HCT116 (cell line): ENCODE measurements around the gene CRACR2A. TPM values are rescaled to one million over a fixed set of nuclear protein-coding genes. Genes with fewer than 3 reads are reported as not detected.

Source experiments
- ATAC-seq: fragments of 200-7000 bp; cut with Tn5 transposase; 2 replicates; pipeline ENCODE4 v1.9.1; 2020; ENCODE audit warnings: mild to moderate bottlenecking, moderate library complexity
- BruUV-seq: library from RNA; stranded (reverse); fragments of 400-500 nt; replicated peaks from 2 replicates; lab custom pipeline; 2021; lab: Mats Ljungman, UMichigan
- CTCF ChIA-PET: fragments of 300-600 bp; sonication (Branson Sonifier 250); formaldehyde crosslinking; loops from one replicate; lab custom pipeline; 2021; ENCODE audit warnings: antibody characterized with exemption; lab: Charles Lee
- POLR2A ChIA-PET: fragments of 300-600, 350-600 bp; sonication (Branson Sonifier 250); formaldehyde crosslinking; loops from one replicate; lab custom pipeline; 2021; ENCODE audit warnings: antibody characterized with exemption; lab: Charles Lee
- RAD21 ChIA-PET, 2 experiments: fragments of 300-600 bp; sonication (Branson Sonifier 250); formaldehyde crosslinking; loops; one replicate each; lab custom pipeline; 2023; ENCODE audit warnings: low total read pairs in 2 of 2; ENCODE audit not compliant: uncharacterized antibody in 2 of 2, unreplicated experiment in 2 of 2, low non-redundant PET in 1 of 2; lab: Charles Lee
- DNase-seq: peaks from one replicate; pipeline ENCODE4 v3.0.0-alpha.2; 2010; ENCODE audit warnings: low read depth, low spot score
- H2AFZ ChIP-seq: fragments of 200-600 bp; shearing (Covaris generic), sonication (generic); 2 replicates; pipeline ENCODE4 v1.6.1; 2017; ENCODE audit warnings: low read depth, mixed run types, mixed read lengths, antibody characterized with exemption, low read length; ENCODE audit not compliant: poor library complexity, severe bottlenecking
- H3K27ac ChIP-seq: 2 replicates; pipeline ENCODE4 v1.5.1; 2012; ENCODE audit warnings: low read depth, low read length
- H3K27me3 ChIP-seq: fragments of 200-600 bp; sonication (generic); 2 replicates; pipeline ENCODE4 v1.6.1; 2016; ENCODE audit warnings: mixed run types, low read length, mixed read lengths; ENCODE audit not compliant: insufficient read depth
- H3K36me3 ChIP-seq, 2 experiments: fragments of 200-500 bp in 1 of 2; fragments of 200-600 bp in 1 of 2; sonication (Bioruptor generic) in 1 of 2; sonication (generic) in 1 of 2; 2 replicates each; pipeline versions ENCODE4 v1.5.1 to v1.6.1; 2014 to 2016; ENCODE audit warnings: low read length in 2 of 2, inconsistent platforms in 1 of 2, mixed read lengths in 1 of 2, mixed run types in 1 of 2; ENCODE audit not compliant: insufficient read depth in 2 of 2, control insufficient read depth in 1 of 2
- H3K4me1 ChIP-seq, 2 experiments: fragments of 200-600 bp in 1 of 2; sonication (generic) in 1 of 2; 2 replicates each; pipeline versions ENCODE4 v1.5.1 to v1.6.1; 2012 to 2017; ENCODE audit warnings: low read length in 2 of 2, inconsistent platforms in 1 of 2, mild to moderate bottlenecking in 1 of 2, mixed read lengths in 1 of 2, mixed run types in 1 of 2, moderate library complexity in 1 of 2; ENCODE audit not compliant: insufficient read depth in 2 of 2, control insufficient read depth in 1 of 2
- H3K4me2 ChIP-seq: fragments of 200-600 bp; sonication (generic); 2 replicates; pipeline ENCODE4 v1.6.1; 2017; ENCODE audit warnings: mixed run types, low read length, mixed read lengths
- H3K4me3 ChIP-seq, 2 experiments: fragments of 200-600 bp in 1 of 2; sonication (generic) in 1 of 2; replicated peaks in 1 of 2; 2 replicates each; pipeline ENCODE4 v1.5.1; 2011 to 2016; ENCODE audit warnings: low read length in 2 of 2, control low read depth in 1 of 2, low read depth in 1 of 2, mild to moderate bottlenecking in 1 of 2, mixed read lengths in 1 of 2, mixed run types in 1 of 2
- H3K79me2 ChIP-seq: fragments of 200-600 bp; sonication (generic); 2 replicates; pipeline ENCODE4 v1.6.1; 2017; ENCODE audit warnings: mild to moderate bottlenecking, mixed run types, low read length, moderate library complexity, mixed read lengths; ENCODE audit not compliant: insufficient read depth
- H3K9ac ChIP-seq: fragments of 200-600 bp; sonication (generic); 2 replicates; pipeline ENCODE4 v1.6.1; 2016; ENCODE audit warnings: low read length, mixed read lengths
- H3K9me2 ChIP-seq: fragments of 200-600 bp; sonication (generic), shearing (Covaris generic); 2 replicates; pipeline ENCODE4 v1.6.1; 2017; ENCODE audit warnings: mixed run types, mild to moderate bottlenecking, moderate library complexity; ENCODE audit not compliant: insufficient read depth
- H3K9me3 ChIP-seq, 2 experiments: fragments of 200-500 bp in 1 of 2; fragments of 200-600 bp in 1 of 2; sonication (Bioruptor generic) in 1 of 2; sonication (generic) in 1 of 2; 2 replicates each; pipeline ENCODE4 v1.6.1; 2014 to 2017; ENCODE audit warnings: low read length in 2 of 2, mixed read lengths in 2 of 2, inconsistent platforms in 1 of 2, low read depth in 1 of 2, mild to moderate bottlenecking in 1 of 2, mixed run types in 1 of 2, moderate library complexity in 1 of 2; ENCODE audit not compliant: control insufficient read depth in 1 of 2, insufficient read depth in 1 of 2
- H4K20me1 ChIP-seq: fragments of 200-600 bp; sonication (generic), shearing (Covaris generic); 2 replicates; pipeline ENCODE4 v1.6.1; 2017; ENCODE audit warnings: mixed run types, mild to moderate bottlenecking, moderate library complexity; ENCODE audit not compliant: insufficient read depth
- CEBPB ChIP-seq: IDR thresholded peaks from 2 replicates; pipeline ENCODE4 v1.6.1; 2012; ENCODE audit warnings: low read depth
- EGR1 ChIP-seq: IDR thresholded peaks from 2 replicates; pipeline ENCODE4 v1.6.1; 2012; ENCODE audit warnings: low read depth
- EZH2phosphoT487 ChIP-seq: fragments of 200-600 bp; IDR thresholded peaks from 2 replicates; pipeline ENCODE4 v1.6.1; 2018; ENCODE audit warnings: antibody characterized with exemption, borderline replicate concordance
- JUND ChIP-seq: IDR thresholded peaks from 2 replicates; pipeline ENCODE4 v1.6.1; 2012
- POLR2A ChIP-seq: IDR thresholded peaks from 2 replicates; pipeline ENCODE4 v1.7.0; 2011; ENCODE audit warnings: borderline replicate concordance; ENCODE audit not compliant: insufficient read depth, insufficient read length; ENCODE audit errors: extremely low read depth
- POLR2AphosphoS5 ChIP-seq: IDR thresholded peaks from 2 replicates; pipeline ENCODE4 v1.6.1; 2011; ENCODE audit warnings: mild to moderate bottlenecking, low read depth, low read length, moderate library complexity
- SIN3A ChIP-seq: IDR thresholded peaks from 2 replicates; pipeline ENCODE4 v1.6.1; 2012; ENCODE audit warnings: low read depth
- SP1 ChIP-seq: IDR thresholded peaks from 2 replicates; pipeline ENCODE4 v1.6.1; 2012; ENCODE audit warnings: low read depth
- TCF7L2 ChIP-seq: IDR thresholded peaks from 2 replicates; pipeline ENCODE4 v1.7.0; 2011; ENCODE audit warnings: borderline replicate concordance, inconsistent platforms; ENCODE audit not compliant: insufficient read depth, insufficient read length; ENCODE audit errors: extremely low read depth
- ZFX ChIP-seq: fragments of 450-650 bp; IDR thresholded peaks from 2 replicates; pipeline ENCODE4 v1.6.1; 2017
- intact Hi-C: fragments of 100-400 bp; cut with micrococcal nuclease; formaldehyde crosslinking; loops from 2 replicates; pipeline ENCODE4 v1.10.0; 2022
- total RNA-seq: library from RNA; stranded (reverse); gene quantifications from one replicate; pipeline ENCODE4 v1.2.1, GENCODE V29; 2021; ENCODE audit not compliant: unreplicated experiment
- TF ChIP-seq, protein P1 (sequence below): IDR thresholded peaks from 2 replicates; pipeline ENCODE4 v1.6.1; 2012
- TF ChIP-seq, protein P2 (sequence below), 3 experiments: fragments of 200-600 bp in 1 of 3; sonication (generic) in 1 of 3; IDR thresholded peaks in 2 of 3; conservative IDR thresholded peaks in 1 of 3; 2 replicates each; pipeline ENCODE4 v1.5.1; 2012 to 2017; ENCODE audit warnings: low read depth in 2 of 3, low read length in 2 of 3, antibody characterized with exemption in 1 of 3, borderline replicate concordance in 1 of 3, control low read depth in 1 of 3, mild to moderate bottlenecking in 1 of 3, mixed read lengths in 1 of 3, mixed run types in 1 of 3, moderate library complexity in 1 of 3; ENCODE audit not compliant: insufficient read depth in 1 of 3

The CRACR2A gene
- total RNA-seq, 1 experiment from 2014 or later: 18.4 TPM

DNA sequence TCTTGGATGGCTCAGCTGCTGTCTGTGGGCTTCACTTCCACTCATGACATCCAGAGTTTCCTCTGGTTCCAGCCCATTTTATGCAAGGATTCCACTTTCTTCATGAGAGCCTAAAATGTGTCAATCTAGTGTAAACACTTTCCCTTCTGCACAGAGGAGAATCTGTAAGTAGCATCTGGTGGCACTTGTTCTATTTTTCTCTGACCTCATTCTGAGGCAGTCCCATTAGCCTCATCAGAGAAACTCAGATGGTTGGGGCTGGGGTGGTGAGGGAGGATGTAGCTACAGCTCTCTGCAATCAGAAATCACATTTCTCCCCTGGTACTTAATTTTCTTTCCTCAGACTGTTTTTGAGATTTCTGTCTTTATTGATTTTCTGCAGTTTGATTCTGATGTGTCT, 180.3 kb downstream of the CRACR2A start:
- H3K79me2 ChIP-seq: no peaks in the 10 kb centered on the region
- H3K36me3 ChIP-seq: no peaks in the 10 kb centered on the region
- H3K27me3 ChIP-seq: peaks cover 47% of the 10 kb centered on the region
- POLR2A ChIA-PET: no interaction called here
- CTCF ChIA-PET: interaction anchor here (1.1 kb wide), 1 partner anchor 272 kb away, joined by 3 read pairs; no protein-coding TSS in a partner anchor
- H3K27ac ChIP-seq: no peak overlapping the region
- no peaks in the 10 kb centered on the region for H3K9me3 ChIP-seq
- H3K9me2 ChIP-seq: no peaks in the 10 kb centered on the region
- H3K4me3 ChIP-seq: no peak overlapping the region
- no peak overlapping the region for H3K4me2 ChIP-seq
- no peak for DNase-seq
- no peak for TF ChIP-seq POLR2AphosphoS5
- TF ChIP-seq, protein P1, sequence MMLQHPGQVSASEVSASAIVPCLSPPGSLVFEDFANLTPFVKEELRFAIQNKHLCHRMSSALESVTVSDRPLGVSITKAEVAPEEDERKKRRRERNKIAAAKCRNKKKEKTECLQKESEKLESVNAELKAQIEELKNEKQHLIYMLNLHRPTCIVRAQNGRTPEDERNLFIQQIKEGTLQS: no peak
- no peak for TF ChIP-seq TCF7L2
- TF ChIP-seq, protein P2, sequence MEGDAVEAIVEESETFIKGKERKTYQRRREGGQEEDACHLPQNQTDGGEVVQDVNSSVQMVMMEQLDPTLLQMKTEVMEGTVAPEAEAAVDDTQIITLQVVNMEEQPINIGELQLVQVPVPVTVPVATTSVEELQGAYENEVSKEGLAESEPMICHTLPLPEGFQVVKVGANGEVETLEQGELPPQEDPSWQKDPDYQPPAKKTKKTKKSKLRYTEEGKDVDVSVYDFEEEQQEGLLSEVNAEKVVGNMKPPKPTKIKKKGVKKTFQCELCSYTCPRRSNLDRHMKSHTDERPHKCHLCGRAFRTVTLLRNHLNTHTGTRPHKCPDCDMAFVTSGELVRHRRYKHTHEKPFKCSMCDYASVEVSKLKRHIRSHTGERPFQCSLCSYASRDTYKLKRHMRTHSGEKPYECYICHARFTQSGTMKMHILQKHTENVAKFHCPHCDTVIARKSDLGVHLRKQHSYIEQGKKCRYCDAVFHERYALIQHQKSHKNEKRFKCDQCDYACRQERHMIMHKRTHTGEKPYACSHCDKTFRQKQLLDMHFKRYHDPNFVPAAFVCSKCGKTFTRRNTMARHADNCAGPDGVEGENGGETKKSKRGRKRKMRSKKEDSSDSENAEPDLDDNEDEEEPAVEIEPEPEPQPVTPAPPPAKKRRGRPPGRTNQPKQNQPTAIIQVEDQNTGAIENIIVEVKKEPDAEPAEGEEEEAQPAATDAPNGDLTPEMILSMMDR (IDR thresholded peaks at IDR 0.05 in 2 of 3, conservative IDR thresholded peaks at IDR 0.05 in 1 of 3; ENCODE audit: borderline replicate concordance in 1 of 3, insufficient read depth in 1 of 3, low read depth in 2 of 3, low read length in 2 of 3): no peak
- TF ChIP-seq EGR1: no peak
- no peak for TF ChIP-seq SP1
- no peak for TF ChIP-seq SIN3A
- no peak for TF ChIP-seq ZFX
- TF ChIP-seq CEBPB: no peak
- no peak for TF ChIP-seq EZH2phosphoT487
- TF ChIP-seq JUND: no peak
- TF ChIP-seq POLR2A: no peak
- H3K4me1 ChIP-seq: no peaks in the 10 kb centered on the region
- intact Hi-C loops: no loop called here
- no TSS peak for BruUV-seq
- ATAC-seq: no peak
- H2AFZ ChIP-seq: no peak overlapping the region
- H4K20me1 ChIP-seq: no peaks in the 10 kb centered on the region
- no peak overlapping the region for H3K9ac ChIP-seq
- RAD21 ChIA-PET: no interaction called here
